ENCODE results near the gene SUPT16H.
A peak's percentile ranks its signal among the peaks of the same experiment; 100 is the strongest.
"Not testable (repeated sequence)": the region's sequence is repeated elsewhere in the genome, so short reads cannot be mapped to it uniquely, and the experiment has no call there.

SUPT16H gene

DNA sequence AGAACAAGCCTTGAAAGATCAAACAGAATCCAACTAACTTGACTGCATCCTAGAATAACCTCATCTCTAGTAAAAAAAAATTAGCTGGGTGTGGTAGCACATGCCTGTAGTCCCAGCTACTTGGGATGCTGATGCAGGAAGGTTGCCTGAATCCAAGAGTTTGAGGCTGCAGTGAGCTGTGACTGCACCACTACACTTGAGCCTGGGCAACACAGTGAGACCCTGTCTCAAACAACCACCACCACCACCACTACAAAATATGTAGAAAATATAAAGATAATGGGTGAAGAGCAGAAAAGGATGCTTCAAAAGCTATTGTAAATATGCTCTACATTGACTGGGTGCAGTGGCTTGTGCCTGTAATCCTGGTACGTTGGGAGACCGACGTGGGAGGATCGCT, 27.3 kb downstream of the SUPT16H start:
- no peak for DNase-seq

DNA sequence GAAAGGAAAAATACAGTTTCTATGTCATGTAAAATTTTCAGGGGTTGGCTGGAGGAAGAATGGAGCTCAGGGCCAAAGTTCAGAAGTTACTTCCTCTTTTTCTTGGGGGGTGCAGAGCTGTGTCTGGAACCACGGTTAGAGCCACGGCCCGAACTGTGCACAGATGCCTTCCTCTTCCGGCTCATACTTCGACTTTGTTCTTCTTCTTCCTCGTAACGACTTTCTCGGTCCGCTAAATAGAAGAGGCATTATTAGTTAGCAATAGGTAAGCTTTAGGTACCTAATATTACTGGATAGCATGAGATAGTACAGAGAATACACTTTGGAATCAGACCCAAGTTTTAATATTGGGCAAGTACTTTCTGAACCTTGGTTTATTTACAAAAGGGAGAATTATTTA, 31.2 kb downstream of the SUPT16H start:
- no peak for DNase-seq

DNA sequence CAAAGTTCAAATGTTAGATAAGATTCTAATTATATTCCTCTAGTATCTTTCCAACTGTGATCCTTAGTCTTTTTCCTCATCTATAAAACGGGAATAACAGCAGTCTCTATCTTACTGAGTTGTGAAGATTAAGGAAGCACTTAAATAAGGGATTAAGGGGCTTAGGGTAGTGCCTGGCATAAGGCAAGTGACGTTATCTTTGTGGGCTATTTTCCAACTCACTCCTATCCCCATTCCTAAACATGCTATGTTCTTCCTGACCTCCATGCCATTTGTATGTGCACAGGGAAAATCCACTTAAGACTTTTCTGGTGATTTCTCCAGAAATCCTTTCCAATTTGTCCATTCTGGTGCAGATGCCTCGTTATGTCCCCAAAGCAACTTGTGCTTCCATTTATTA, 33.3 kb downstream of the SUPT16H start:
- DNase-seq = no peak

DNA sequence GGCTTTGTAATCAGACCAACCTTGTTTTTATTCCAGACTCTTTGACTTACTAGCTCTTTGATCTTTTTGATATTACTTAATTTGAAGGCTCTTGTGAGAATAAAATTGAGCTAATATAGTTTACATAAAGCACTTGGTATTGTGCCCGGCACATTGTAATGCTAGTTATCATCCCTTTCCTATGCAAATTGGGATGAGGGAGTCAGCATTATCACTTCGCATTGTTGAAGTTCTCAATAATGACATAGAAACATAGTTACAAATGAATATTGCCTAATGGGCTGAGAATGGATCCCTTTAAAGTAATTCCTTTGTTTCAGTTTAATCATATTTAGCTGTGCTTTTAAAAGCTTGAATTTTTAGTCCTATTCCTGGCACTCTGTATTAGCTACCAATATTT, 36.6 kb downstream of the SUPT16H start:
- no peak for DNase-seq

DNA sequence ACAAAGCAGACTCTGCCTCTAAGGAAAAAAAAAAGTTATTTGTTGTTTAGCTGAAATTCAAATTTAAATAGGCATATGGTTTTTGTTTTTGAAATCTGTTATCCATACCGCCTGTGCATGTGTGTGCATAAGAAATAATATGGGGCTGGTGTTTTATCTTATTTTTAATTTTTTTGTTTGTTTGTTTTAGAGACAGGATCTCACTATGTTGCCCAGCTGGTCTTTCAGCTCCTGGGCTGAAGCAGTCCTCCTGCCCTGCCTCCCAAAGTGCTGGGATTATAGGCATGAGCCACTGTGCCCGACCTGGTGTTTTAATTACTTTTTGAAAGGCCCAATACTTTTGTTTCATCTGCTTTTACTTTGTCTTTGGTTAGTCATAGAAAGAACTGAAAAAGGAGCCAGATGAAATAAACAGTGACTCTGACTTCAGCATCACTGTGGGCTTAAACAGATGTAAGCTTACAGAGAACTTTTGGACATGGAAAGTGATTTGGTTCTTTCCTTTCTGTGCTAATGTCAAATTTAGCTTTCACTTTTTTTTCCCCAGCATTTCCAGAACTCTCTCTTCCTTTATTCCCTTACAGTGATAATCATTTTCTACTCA, 37.2 kb downstream of the SUPT16H start:
- DNase-seq = no peak

DNA sequence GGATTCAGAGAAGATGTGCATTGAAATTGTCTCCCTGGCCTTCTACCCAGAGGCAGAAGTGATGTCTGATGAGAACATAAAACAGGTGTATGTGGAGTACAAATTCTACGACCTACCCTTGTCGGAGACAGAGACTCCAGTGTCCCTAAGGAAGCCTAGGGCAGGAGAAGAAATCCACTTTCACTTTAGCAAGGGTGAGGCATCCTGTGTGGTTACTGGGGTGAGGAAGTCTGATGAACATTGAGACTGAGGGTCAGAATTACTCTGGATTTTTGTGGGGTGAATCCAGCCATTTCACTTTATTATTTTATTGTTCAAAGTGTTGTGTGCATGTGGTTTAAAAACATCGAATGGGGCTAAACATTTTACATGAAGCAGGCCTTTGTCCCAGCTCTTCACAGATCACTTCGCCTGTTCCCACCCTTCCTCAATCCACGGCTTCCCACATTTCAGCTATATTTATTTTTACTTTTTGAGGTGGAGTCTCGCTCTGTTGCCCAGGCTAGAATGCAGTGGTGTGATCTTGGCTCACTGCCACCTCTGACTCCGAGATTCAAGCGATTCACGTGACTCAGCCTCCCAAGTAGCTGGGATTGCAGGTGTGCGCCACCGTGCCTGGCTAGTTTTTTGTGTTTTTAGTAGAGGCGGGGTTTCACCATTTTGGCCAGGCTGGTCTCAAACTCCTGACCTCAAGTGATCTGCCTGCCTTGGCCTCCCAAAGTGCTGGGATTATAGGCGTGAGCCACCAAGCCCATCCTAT, 40.6 kb downstream of the SUPT16H start:
- DNase-seq = no peak

DNA sequence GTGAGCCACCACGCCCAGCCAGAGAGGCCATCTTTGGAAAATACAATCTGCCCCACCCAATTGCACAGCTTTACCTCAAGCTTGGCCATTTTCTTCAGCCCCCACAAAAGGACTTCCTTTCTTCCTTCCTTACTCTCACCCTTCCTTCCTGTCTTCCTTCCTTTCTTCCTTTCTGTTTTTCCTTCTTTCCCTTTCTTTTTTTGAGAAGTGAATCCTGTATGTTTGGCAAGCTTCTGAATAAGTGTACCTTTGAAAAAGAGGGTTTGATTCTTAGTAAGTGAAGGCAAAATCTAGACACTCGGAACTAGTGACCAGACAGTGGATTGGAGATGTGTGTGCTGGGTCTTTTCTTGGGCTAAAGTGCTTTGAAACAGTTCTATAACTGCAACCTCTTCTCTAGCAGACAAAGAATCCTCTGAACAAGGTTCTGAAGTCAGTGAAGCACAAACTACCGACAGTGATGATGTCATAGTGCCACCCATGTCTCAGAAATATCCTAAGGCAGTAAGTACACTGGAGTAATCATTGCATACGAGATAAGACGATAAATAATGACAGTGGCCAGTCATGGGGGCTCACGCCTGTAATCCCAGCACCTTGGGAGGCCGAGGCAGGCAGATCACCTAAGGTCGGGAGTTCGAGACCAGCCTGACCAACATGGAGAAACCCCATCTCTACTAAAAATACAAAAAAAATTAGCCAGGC, 49.5 kb downstream of the SUPT16H start:
- no peak for DNase-seq

DNA sequence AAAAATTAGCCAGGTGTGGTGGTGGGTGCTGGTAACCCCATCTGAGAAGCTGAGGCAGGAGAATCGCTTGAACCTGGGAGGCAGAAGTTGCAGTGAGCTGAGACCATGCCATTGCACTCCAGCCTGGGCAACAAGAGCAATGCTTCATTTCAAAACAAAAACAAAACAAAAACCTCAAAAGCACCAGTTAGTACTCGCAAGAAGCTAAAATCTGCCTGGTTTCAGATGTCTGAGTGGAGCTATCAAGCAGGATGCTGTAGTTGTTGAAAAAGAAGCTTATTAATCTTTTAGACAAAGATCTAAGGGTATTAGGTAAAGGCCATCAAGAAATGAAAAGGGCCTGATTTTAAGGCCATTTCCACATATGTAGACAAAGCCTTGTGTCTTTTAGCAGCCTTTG, 50.9 kb downstream of the SUPT16H start:
- no peak for DNase-seq

DNA sequence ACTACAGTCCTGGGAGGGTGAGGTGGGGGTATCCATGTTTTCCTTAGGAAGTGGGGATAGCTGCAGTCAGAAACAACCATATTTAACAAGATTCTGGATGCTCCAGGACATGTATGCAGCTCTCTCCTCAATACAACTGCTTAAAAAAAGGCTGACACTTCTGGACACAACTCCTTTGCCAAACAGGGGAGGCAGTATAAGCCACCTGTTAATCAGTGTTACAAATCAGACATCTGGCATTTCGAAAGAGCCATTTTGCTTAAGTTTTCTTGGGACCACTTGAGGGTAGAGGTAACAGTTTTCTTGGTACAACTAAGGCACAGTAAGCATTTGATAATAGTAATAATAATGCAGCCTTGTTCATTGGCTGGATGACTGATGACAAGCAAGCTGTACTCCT, 56.8 kb downstream of the SUPT16H start:
- DNase-seq = no peak

DNA sequence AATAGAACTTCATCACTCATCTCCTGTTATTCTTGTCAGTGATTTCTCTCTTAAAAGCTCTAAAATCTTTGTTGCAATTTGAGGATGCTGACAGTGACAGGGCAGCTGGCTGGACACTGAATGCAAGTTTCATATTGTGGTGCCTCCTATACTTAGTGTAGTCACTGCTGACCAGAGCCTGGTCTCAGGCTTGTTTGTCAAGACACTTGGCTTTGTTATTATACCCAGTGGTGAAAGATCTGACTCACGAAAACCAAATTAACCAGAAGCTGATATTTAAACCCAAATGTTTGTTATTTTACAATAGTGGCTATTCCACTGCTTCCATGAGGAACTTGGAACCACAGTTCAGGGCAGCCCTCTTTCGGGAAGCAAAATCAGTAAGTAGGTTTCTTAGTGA, 61.1 kb downstream of the SUPT16H start:
- DNase-seq = no peak

DNA sequence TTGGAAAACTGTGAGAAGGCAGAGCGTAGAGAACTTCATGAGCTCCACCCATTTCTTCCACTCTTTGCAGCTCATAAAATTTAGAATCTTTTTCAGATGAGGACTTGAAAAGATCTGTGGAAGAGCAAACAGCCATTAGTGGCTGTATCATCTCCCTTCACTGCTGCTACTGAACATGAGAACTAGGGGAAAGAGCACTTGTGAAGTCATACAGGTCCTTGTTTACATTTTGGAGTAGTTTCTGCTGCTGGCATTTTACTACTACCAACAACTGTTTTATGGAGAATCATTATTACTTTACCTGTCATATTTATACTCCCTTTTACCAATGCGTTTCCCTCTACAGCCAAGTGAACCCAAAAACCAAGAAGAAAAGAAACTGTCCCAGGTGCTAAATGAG, 62.9 kb downstream of the SUPT16H start:
- DNase-seq = no peak

DNA sequence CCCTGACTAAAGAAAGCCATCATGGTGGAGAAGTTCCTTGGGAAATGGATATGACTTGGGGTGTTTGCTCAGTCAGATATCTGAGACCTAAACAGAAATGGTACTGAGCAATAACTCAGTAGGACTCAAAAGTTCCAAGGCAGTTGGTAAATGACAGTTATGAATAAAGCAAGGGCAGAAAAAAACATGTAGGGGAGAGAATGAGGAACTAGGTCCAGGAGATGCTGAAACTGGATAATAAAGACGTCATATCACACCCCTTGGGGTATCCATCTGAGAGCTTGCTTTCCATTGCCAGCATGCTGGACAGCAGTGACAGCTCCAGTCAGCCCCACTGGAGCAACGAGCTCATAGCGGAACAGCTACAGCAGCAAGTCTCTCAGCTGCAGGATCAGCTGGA, 66.4 kb downstream of the SUPT16H start:
- no peak for DNase-seq

DNA sequence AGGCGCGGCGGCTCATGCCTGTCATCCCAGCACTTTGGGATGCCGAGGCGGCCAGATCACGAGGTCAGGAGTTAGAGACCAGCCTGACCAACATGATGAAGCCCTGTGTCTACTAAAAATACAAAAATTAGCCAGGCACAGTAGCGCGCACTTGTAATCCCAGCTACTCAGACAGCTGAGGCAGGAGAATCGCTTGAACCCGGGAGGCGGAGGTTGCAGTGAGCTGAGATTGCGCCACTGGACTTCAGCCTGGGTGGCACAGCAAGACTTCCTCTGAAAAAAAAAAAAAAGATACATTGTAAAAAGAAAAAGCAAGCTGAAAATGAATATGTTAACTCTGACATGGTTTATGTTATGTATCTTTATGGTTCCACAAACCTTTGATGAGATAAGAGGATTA, 70.3 kb downstream of the SUPT16H start:
- DNase-seq = no peak

DNA sequence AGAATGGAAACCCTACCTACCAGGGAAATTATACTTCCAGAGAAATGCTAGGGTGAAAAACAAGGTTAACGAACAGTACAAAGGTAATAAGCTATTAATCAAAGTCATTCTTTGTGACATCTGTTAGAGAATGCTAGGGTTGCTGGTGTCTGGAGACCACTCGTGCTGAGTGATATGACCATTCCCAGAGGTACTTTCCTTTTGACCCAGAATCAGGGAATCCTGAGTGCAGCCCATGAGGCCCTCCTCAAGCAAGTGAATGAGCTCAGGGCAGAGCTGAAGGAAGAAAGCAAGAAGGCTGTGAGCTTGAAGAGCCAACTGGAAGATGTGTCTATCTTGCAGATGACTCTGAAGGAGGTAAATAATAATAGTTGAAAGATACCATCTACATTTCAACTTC, 72.2 kb downstream of the SUPT16H start:
- no peak for DNase-seq

DNA sequence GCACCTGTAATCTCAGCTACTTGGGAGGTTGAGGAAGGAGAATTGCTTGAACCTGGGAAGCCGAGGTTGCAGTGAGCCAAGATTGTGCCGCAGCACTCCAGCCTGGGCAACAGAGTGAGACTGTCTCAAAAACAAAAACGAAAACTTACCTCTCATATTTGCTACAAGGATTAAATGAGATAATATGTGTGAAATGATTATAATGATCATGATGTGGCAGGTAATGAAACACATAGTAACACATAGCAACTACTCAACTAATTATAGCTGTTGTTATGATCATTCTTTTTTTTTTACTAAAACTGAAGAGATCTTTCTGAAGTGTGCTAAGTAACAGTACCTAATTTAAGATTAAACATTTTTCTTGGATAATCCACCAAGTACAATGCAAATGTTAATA, 73.9 kb downstream of the SUPT16H start:
- no peak for DNase-seq

DNA sequence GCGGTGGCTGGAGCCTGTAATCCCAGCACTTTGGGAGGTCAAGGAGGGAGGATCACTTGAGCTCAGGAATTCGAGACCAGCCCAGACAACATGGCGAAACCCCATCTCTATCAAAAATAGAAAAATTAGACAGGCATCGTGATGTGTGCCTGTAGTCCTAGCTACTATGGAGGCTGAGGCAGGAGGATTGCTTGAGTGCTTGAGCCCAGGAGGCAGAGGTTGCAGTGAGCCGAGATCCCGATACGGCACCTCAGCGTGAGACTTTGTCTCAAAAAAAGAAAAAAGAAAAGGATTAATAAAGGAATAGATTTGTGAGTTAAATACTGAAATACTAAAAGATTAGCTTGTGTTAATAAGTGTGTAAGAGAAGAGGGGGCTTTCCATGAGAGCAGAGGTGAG, 74.6 kb downstream of the SUPT16H start:
- DNase-seq = no peak

DNA sequence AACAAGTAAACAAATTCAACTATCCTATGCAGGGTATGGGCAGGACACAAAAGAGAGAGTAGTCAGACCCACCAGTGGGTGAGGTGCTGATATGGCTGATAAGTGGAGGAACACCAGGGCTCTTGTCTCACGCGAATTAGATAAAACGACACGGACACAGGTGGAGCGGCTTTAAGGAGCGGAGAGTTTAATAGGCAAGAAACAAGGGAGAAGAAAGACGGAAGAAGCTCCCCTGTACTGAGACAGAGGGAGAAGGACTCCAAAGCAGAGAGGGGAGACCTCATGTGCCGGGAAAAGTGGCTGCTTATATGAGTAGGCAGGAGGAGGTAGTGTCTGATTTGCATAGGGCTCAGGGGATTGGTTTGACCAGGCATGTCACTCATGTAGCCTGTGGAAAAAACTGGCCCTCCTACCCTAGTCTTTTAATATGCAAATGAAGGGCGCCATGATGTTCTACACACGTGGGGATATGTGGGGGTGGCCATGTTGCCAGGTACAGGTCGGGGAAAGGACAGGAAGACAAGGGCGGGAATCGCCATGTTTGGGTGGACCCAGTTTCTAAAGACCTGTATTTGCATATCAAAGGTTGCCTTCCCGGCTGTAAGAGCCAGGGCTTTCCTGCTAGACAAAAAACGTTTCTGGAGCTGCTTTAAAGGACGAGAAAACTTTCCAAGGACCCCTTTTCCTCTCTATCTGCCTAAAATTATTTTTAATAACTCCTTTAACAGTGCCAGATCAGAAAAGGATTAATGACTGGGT, 75.2 kb downstream of the SUPT16H start:
- DNase-seq = peak; percentile 59

DNA sequence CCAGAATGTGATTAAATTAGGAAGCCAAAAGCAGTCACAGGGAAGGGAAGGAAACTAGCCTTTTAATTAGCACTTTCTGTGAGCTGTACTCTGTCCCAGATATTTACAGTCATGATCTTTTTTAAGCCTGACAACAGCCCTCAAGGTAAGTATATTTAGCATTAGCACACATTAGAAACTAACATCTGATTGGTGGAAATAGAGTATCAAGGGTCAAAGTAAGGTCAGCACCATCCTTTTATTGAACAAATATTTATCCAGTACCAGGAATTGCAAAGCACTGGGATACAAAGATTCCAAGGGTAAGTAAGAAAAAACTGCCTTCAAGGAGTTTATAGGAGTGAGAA, 75.7 kb downstream of the SUPT16H start:
- no peak for DNase-seq

DNA sequence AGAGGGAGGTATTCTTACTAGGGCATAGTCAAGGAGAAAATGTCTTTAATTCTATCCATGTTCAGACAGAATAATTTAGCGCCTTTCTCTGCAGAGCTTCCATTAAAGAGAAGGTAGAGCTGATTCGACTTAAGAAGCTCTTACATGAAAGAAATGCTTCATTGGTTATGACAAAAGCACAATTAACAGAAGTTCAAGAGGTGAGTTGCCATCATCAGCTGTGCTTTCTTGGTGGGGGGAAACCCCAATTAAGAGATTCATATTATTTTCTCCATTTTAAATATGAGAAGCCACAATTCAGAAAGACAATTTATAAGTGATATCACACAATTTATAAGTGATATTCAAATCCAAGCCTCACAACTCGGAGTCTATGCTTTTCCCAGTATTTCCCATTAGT, 76.2 kb downstream of the SUPT16H start:
- DNase-seq = no peak

DNA sequence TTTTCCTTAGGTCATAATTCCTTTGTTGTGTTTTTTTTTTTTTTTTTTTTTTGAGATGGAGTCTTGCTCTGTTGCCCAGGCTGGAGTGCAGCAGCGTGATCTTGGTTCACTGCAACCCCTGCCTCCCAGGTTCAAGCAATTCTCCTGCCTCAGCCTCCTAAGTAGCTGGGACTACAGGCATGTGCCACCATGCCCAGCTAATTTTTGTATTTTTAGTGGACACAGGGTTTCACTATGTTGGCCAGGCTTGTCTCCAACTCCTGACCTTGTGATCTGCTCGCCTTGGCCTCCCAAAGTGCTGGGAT, 81.0 kb downstream of the SUPT16H start:
- DNase-seq = not testable (repeated sequence)

DNA sequence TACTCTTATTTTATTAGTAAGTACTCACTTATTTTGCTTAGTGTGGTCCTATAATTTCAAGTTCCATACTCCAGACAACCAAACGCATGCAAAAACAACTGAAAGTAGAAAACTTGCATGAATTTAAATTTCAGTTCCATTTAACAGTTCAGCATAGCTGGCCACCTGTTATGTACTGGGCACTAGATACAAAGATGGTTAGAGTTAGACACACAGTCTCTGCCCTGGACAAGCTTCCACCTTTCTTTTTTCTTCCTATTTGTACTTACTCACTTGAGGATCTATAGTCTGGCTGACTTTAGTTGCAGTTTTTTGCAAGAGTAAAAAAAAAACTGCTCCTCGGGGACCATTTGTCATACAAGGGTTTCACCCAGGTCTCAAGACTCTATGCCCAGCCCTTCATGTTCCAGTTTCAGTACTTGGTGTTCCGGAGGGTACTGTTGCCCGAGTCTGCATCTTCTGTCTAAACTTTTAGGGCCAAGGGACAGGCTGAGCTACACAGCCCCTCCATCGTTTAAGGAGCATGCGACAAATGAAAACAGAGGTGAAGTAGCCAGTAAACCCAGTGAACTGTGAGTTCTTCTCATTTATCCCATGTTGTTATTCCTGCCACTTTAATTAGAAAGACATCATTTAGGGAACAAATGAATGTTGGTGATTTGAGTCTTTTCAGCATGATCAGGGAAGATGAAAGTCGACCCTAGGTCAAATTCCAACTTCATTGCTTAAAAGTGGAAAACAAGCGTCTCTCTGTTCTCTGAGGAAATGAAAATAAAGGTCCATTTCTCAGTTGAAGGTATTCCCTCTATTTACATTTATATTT, 81.6 kb downstream of the SUPT16H start:
- DNase-seq = no peak
